ENCODE results near the gene SLC6A9.
A peak's percentile ranks its signal among the peaks of the same experiment; 100 is the strongest.

SLC6A9 gene

GRCh38 chr1:43986712-43987111, 44.5 kb downstream of the SLC6A9 start:
- DNase-seq (ENCODE audit: low read depth in 4 of 4, low spot score in 1 of 4) = no peak

GRCh38 chr1:43985984-43986595, 45.2 kb downstream of the SLC6A9 start:
- no peak for DNase-seq (ENCODE audit: low read depth in 4 of 4, low spot score in 1 of 4)

DNA sequence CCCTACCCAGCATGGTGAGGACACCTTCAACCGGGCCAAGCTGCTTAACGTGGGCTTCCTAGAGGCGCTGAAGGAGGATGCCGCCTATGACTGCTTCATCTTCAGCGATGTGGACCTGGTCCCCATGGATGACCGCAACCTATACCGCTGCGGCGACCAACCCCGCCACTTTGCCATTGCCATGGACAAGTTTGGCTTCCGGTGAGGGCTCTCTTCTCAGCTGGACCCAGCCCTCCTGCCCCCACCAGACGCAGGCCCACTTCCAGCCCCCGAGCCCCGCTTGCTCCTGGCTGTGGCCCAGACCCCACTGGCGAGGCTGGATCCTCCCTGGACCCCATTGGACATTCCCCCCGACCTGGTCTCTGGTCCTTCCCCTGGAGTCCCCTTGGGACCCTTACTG, 46.4 kb downstream of the SLC6A9 start:
- no peak for DNase-seq (ENCODE audit: low read depth in 4 of 4, low spot score in 1 of 4)

DNA sequence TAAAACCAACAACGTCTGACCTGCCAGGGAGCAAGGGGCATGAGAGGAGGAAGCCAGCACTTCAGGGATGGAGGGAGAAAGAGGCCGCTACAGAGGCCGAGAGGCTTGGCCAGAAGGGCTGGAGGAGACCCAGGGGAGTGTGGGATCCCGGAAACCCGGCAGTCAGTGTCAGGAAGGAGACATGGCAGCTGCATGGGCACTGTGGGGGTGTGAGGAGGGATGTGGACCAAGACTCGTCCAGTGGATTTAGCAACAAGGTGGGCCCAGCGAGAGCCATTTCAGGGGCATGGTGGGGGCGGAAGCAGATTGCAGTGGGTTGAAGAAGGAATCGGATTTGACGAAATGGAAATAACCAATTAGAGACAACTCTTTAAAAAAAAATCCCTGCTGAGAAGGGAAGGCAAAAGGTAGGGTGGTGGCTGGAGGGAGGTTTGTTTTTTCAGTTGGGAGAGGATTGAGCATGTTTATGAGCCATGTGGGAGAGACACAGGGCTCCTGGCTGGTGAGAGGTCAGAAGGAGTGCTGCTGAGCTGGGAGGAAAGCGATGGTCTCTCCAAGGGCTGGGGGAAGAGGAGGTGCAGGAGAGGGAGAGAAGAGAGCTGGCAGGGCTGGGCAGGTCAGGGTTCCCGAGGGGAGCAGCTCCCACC, 47.9 kb downstream of the SLC6A9 start:
- no peak for DNase-seq (ENCODE audit: low read depth in 4 of 4, low spot score in 1 of 4)

DNA sequence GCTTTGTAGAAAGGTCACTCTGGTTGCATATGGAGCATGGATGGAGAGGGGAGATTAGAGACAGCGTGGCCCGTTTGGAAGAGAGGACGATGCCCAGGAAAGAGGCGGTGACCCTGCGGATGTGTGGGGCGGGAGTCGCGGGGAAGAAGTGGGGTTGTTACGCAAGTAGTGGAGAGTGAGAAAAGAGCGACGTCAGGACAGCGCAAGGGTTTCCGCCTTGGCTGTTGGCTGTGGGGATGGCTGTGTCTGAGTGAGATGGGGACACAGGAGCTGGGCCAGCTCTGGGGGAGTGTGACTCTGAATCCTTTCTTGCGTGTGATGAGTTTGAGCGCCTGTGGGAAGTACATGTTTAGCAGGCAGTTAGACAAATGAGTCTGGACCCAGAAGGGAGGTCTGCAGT, 48.5 kb downstream of the SLC6A9 start:
- no peak for DNase-seq (ENCODE audit: low read depth in 4 of 4, low spot score in 1 of 4)

- no peak for DNase-seq (ENCODE audit: low read depth in 4 of 4, low spot score in 1 of 4)
Measured at GRCh38 chr1:43982241-43982640, 49.0 kb downstream of the SLC6A9 start.

DNA sequence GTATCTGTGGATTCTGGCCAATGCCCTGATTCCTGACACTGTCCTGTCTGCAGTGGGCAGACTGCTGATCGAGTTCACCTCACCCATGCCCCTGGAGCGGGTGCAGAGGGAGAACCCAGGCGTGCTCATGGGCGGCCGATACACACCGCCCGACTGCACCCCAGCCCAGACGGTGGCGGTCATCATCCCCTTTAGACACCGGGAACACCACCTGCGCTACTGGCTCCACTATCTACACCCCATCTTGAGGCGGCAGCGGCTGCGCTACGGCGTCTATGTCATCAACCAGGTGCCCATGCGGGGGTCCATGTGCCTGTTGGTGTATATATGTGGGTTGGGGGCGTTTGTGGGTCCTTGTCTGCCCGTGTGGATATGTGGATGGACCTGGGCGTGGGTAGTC, 49.6 kb downstream of the SLC6A9 start:
- DNase-seq (ENCODE audit: low read depth in 4 of 4, low spot score in 1 of 4) = no peak

- DNase-seq (ENCODE audit: low read depth in 4 of 4, low spot score in 1 of 4) = no peak
Measured at GRCh38 chr1:43981135-43981491, 50.1 kb downstream of the SLC6A9 start.

GRCh38 chr1:43980255-43981134, 50.8 kb downstream of the SLC6A9 start:
- no peak for DNase-seq (ENCODE audit: low read depth in 4 of 4, low spot score in 1 of 4)

- DNase-seq (ENCODE audit: low read depth in 4 of 4, low spot score in 1 of 4) = peak in 1 of 4 experiments; percentile 18
Measured at GRCh38 chr1:43979528-43980254, 51.6 kb downstream of the SLC6A9 start.

DNA sequence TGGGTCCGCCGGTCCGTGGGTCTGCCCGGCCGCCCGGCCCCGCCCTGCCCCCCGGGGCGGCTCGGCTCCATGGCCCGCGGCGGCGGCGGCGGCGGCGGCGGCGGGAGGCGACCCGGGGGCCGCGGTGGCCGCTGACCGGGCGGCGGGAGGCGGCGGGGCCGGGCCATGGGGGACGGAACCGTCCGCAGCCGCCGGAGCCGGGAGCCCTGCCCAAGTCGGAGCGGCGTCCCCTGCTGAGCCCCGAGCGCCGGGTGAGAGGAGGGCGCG, 52.1 kb downstream of the SLC6A9 start:
- DNase-seq (ENCODE audit: low read depth in 4 of 4, low spot score in 1 of 4) = no peak

- DNase-seq (ENCODE audit: low read depth in 4 of 4, low spot score in 1 of 4) = peak in 1 of 4 experiments; percentile 28
Measured at GRCh38 chr1:43978551-43979260, 52.6 kb downstream of the SLC6A9 start, which contains the start of gene B4GALT2. TSS of gene B4GALT2 (plus strand) at chr1:43979210. CDS start at chr1:43981161, 1,951 bp downstream.

DNA sequence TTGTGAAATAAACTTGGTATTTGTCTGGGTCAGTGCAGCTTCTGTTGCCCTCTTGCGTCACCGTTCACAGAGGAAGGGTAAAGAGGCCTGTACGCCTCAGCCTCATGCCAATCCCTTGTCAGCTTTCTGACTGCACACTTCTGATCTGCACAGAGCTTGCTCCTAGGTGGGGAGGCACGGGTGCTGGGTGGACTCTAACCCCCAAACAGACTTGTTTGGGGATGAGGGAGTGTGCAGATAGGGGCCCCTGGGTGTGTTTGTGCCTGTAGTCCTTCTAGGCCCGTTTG, 53.1 kb downstream of the SLC6A9 start:
- DNase-seq (ENCODE audit: low read depth in 4 of 4, low spot score in 1 of 4) = no peak

- DNase-seq (ENCODE audit: low read depth in 4 of 4, low spot score in 1 of 4) = no peak
Measured at GRCh38 chr1:43977376-43978263, 53.6 kb downstream of the SLC6A9 start.

DNA sequence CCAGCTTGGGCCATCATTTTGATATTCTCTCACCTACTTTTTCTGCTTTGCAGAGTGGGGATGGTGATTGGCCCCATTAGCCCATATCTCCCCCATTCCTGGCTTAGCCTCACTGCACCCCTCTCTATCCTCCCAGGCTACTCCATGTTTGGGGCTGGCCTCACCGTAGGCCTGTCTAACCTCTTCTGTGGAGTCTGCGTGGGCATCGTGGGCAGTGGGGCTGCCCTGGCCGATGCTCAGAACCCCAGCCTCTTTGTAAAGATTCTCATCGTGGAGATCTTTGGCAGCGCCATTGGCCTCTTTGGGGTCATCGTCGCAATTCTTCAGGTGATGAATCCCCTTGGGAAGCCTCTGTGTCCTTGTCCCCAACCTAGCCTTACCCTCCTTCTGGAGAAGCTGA, 54.4 kb downstream of the SLC6A9 start:
- no peak for DNase-seq (ENCODE audit: low read depth in 4 of 4, low spot score in 1 of 4)

DNA sequence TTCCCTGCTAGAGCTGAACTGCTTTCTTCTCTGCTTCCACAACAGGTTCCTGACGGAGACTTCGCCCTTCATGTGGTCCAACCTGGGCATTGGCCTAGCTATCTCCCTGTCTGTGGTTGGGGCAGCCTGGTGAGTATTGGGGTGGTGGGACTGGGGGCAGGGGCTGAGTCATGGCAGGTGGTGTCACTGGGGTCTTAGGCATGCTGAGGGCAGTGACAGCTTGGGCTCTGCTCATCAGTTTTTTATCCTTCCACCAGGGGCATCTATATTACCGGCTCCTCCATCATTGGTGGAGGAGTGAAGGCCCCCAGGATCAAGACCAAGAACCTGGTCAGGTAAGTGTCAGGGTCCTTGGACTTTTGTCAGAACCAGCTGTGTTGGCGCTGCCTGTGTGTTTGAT, 55.2 kb downstream of the SLC6A9 start:
- DNase-seq (ENCODE audit: low read depth in 4 of 4, low spot score in 1 of 4) = no peak

DNA sequence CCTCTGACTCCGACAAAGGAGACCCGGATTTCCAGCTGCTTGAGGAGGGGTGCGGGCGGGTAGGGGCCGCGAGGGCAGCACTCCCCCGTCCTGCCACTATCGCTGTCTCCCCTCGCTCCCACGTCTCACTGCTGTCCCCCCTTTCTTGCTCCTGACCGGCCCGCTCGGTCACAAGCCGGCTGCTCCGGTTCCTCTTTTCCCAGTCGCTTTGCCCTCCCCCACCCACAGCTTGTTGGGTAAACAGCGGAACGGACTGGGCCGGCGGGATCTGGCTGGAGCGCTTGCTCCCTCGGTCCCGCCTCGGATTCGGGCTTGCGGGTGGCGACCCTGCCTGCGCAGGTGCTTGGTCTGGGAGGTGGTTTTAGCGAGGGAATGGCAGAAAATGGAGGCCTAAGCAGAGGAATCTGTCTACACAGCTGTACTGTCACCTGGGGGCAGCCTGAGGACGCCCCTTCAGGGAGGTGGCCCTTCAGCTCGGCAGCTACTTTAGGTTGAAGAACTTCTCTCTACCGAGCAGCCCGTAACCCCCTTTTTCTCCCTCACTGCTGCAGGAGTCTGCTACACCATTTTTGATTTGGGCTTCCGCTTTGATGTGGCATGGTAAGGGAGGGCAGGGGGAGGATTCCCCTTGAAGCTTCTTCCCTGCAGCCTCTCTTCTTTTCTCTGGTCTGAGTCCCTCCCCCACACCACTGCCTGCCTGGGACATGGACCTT, 55.9 kb downstream of the SLC6A9 start:
- no peak for DNase-seq (ENCODE audit: low read depth in 4 of 4, low spot score in 1 of 4)

- DNase-seq (ENCODE audit: low read depth in 4 of 4, low spot score in 1 of 4) = peak; percentile 92 to 96 (median 94)
Measured at GRCh38 chr1:43974443-43975248, 56.6 kb downstream of the SLC6A9 start, which contains the start of gene ATP6V0B. TSS of gene ATP6V0B (plus strand) at chr1:43974960. CDS start at chr1:43975041, 81 bp downstream.

DNA sequence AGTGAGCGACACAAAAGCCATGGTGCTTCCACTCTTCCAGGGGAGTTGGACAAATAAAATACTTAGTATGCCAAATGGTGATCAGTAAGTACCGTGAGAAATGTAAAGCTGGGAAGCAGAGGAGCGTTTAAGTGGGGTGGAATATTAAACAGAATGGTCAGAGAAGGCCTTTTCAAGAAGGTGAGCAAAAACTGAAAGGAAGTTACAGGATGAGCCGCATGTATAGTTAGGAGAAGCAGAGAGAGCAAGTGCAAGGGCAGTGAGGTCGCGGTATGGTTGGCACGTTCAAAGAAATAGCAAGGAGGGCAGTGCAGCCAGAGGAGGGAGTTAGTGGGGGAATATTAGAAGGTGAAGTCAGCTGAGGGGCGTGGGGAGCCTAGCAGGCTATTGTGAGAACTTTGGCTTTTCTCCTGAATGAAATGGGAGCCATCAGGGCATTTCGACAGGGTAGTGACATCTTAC, 57.2 kb downstream of the SLC6A9 start:
- DNase-seq (ENCODE audit: low read depth in 4 of 4, low spot score in 1 of 4) = no peak

Data from stimulated activated CD4-positive, alpha-beta T cell treated with anti-CD3 and anti-CD28 coated beads, Interleukin-1b, Interleukin-23, amount 100 ng/mL, for 24 hours (primary cell).